Measurements from ENCODE around the gene NMUR1.

DNA sequence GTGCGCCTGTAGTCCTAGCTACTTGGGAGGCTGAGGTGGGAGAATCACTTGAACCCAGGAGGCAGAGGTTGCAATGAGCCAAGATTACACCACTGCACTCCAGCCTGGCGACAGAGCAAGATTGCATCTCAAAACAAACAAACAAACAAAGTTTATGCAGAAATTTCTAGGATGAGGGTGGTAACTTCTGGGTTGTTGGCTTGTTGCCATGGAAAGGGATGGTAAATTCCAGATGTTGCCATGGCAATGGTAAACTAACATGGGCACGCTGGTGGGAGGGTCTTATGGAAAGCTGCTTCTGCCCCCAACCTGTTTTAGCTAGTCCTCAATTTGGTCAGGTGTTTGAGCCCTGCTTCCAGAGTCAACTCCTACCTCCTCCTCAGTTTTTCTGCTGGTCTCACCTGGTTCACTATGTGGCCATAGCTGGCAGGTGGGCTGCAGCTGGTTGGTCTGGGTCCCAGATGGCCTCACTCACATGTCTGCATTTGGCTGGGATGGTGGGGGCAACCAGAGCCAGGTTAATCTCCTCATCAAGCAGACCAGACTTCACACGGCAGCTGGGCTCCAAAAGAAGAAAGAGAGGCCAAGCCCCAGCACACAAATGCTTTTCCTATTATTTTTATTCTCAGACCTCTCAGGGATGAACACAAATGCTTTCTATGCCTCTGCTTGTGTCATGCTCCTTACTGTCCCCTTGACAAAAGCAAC, 35.8 kb upstream of the NMUR1 start:
- TF ChIP-seq, protein P1, sequence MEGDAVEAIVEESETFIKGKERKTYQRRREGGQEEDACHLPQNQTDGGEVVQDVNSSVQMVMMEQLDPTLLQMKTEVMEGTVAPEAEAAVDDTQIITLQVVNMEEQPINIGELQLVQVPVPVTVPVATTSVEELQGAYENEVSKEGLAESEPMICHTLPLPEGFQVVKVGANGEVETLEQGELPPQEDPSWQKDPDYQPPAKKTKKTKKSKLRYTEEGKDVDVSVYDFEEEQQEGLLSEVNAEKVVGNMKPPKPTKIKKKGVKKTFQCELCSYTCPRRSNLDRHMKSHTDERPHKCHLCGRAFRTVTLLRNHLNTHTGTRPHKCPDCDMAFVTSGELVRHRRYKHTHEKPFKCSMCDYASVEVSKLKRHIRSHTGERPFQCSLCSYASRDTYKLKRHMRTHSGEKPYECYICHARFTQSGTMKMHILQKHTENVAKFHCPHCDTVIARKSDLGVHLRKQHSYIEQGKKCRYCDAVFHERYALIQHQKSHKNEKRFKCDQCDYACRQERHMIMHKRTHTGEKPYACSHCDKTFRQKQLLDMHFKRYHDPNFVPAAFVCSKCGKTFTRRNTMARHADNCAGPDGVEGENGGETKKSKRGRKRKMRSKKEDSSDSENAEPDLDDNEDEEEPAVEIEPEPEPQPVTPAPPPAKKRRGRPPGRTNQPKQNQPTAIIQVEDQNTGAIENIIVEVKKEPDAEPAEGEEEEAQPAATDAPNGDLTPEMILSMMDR (IDR thresholded peaks at IDR 0.05), result no peak
- TF ChIP-seq POLR2A (IDR thresholded peaks at IDR 0.05), result no peak

All from uterus (tissue), 2 donors.